T-helper 22 cell (primary cell): ENCODE data around the gene ADGRD2.

Source experiments
- DNase-seq: peaks from one replicate; pipeline ENCODE4 v3.0.0-alpha.2; 2020; ENCODE audit warnings: low read depth

The ADGRD2 gene

DNA sequence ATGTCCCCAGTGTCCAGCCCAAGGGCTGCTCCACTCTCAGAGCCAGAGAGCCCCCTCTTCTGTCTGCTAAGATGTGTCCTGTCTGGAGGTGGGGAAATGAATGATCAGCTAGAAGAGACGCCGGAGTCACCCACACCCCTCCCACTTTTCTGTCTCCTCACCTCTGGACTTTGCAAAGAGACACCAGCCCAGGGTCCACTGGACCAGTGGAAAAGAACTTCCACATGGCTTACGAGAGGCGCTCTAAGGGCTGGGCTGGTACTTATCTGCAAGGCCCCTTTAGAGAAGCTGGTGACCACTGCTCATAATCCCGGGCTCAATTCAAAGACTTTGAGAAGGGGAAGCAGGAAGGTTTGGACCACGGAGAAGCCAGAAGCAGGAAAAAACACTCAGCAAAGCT lies 47.8 kb downstream of the ADGRD2 start:
- DNase-seq: no peak

DNA sequence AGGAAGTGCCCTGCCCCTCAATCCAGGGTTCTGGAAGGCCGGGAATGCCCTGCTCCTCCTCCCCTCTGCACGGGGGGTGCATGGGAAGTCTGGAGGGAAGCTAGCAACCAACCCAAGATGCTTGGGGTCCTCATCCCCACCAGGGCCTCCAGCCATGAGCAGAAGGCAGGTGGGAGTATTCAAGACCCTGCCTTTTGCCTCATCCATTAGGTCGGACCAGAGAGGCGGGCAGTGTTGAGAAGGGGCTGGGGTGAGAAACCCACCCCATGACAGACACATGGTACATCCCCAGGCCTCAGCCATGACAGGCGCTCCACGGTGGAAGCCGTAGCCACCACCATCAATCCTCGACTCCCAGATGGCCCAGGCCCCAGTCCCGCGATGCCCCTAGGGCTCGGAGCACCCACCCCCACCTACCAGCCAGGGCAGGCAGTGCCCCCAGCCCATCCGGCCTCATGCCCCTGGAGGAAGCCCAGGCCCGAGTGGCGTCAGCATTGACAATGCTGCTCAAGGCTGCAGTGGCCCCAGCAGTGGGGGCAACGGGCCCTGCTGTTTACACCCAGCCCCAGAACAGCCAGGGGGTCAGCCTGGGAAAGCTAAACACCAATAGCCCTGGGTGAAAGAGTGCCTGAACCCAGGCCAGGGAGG lies 48.4 kb downstream of the ADGRD2 start:
- no peak for DNase-seq

DNA sequence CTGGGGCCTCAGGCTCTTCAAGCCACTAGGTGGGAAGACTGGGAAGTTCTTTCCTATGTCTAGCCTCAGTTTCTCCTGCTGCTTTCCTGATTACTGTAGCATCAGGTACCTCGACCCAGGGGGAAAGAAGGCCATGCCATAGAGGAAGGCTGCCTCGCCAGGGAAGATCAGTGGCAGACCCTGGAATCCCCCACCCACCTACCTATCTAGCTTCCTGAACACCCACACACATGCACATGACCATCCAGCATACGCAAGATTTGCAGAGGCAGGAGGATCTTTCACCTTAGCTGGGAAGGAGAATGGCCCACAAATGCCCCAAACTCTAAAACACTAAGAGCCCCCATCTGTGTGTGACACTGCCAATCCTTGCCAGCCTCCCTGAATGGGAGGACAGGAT lies 49.0 kb downstream of the ADGRD2 start:
- no peak for DNase-seq

DNA sequence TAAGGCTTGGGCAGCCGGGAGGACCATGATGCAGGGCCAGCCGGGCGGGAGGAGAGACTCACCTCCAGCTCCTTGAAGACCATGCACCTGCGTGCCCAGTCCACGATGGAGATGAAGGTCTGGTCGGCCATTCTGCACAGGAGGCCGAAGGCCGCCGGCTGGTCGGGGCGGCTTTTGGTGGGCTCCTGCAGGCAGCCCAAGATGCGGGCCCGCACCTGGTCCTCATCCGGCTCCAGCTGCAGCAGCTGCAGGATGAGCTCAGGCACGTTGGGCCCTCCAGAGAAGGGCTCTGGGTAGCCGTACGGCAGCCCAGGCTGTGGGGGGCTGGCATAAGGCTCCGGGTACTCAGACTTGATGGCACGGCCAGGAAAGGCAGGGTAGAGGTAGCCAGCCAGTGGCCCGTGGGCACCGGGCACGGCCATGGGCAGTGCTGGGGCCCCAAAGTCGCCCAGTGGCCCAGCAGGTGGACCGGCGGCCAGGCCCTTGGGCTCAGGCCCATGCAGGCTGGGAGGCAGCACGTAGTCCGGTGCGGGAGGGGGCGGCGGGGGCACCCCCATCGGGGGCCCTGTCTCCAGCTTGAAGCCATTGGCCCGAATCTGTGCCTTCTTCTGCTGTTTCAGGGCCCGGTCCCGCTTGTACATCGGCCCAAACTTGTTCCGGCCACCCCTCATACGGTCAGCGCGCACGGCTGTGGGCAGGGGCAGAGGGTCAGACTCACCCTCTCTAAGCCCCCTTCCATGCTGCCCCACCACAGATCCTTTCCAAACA lies 50.0 kb downstream of the ADGRD2 start:
- DNase-seq: no peak

DNA sequence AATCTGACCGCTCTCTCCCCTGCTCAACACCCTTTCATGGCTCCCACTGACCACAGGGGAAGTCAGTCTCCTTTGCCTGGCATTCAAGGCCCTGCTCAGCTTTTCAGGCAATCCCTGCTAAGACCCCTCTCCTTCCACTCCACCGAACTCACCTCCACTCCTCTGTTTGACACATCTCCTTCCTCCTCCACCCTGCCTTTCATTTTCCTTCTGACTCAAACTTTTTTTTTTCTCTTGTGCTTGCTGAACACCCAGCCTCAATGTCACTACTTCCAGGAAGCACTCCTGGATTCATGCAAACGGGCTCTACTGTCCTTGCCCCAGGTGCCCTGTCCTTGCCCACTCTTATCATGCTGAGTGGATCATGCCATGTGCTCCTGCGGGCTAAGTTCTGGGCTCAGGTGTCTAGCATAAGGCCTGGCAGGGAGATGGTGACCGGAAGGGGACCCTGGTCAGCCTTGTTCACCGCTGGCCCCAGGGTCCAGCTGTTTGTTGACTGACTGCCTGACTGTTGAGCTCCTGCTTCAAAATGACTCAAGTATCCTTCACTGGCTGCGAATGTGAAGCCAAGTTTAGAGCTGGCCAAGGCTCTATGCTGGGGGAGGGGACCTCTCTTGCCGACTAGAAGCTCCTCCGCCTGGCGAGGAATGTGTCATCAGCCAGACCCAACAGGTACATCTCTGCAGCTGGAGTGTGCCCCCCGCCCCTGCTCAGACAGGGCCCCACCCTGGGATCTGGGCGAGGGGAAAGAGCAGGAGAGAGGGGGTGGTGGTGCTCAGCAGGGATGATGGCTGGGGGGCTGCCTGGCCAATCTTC lies 50.8 kb downstream of the ADGRD2 start:
- no peak for DNase-seq

DNA sequence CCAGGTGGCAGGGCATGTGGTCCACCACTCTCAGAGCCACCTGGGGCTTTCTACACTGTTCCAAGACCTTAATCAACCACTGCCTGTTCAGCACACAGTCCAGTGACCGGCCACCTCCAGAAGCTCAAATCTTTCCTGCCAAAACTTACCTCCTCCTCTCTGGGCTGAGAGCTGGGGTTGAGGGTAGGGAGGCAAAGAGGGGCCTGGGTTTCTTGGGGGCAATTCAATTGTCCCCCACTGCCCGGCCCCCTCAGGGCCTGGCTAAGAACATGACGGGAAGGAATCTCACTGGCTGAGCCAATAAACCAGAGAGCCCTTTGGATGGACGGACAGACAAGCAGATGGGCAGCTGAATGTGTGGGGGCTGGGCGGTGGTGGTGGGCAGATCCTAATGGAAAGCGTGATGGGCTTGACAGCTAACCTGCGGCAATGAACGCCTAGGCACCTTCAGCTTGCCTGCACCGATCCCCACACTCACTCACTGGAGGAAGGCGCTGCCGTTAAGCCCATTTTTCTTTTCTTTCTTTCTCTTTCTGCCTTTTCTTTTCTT lies 51.6 kb downstream of the ADGRD2 start:
- DNase-seq: no peak

DNA sequence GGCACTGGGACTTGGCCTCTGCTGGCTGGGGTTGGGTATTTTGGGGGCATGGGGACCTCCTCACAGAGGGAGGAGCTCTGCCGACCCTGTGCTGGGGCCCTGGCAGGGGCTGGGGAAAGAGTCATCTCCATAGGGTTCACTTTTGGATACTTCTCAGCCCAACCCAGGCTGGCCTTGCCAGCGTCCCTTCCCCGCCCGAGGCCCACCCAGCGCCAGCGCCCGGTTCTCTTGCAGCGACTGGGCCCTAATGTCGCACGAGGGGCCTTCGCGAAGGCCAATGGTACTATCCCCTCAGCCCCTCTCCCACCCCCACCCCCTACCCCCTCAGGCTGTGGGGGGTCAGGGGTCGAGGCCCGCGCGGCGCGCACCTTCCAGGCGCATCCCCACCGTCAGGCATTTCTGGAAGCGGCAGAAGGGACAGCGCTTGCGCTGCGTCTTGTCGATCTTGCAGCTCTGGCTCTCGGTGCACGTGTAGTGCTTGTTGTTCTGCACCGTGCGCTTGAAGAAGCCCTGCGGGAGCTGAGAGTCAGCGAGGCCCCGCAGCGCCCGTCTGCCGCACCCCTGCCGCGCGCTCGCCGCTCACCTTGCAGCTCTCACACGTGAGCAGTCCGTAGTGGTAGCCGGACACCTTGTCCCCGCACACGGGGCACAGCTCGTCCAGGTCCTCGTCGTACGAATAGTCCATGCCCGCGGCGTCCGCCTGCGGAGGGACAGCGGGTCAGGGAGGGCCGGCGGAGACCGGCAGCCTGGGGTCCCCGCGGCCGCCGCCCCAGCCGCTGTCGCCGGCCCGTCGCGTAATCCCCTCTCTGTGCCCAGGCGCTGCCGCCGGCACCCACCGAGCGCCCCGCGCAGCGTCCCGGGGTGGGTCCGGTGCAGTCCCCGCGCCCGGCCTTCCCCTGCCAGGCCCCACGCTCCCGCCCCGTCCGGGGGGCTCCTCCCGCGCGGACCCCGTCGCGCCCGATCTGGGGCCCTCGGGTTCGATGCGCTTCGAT lies 52.8 kb downstream of the ADGRD2 start:
- no peak for DNase-seq

DNA sequence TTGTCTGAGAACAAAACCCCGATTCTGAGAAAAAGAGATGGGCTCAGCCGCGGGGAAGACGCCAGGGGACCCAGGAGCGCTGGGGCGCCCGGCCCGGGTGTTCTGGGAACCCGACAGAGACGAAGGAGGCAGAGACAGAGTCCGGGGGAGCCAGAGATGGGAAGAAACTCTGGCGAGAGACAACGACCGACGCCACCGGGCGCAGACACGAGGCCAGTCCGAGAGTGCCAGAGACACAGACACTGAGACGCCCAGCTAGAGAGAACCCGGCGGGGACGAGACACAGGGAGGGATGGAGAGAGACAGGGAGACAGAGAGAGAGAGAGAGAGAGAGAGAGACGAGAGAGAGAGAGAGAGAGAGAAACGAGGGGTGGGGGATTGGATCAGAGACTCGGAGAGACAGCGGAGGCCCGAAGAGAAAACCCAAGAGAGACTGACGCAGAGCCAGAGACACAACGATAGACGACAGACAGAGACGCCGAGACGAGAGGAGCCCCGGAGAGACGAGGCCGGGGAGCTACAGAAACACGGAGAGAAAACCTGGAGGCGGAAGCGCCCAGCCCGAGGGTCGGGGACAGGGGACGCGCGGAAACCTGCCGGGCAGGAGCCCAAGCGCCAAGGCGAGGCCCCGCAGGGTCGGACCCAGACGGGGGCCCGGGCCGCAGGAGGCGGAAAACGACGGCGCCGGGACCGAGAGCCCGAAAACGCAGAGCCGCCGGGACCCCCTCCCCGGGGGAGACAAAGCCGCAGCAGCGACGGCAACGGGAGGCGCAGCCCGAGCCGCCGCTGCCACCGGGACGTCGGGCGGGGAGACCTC lies 53.7 kb downstream of the ADGRD2 start:
- no peak for DNase-seq

DNA sequence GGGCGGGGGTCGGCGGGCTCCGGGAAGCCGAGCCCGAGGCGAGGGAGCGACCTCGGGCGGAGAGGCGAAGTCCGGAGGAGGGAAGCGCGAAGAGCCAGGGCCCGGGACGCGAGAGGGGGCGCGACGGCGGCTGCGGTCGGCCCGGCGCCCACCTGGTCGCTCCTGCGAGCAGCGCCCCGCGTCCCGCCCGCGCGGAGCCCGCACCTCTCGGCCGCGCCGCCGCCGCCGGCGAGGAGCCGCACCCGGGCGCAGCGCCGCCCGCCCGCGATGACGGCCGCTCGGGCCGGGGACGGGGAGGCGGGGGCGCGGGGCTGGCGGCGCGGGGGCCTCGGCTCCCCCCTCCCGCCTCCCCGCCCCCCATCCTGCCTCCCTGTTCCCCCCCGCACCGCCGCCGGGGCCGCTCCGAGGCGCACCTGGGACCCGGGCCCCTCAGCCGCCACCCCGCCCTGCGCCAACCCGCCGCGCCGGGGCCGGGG lies 54.3 kb downstream of the ADGRD2 start:
- DNase-seq: no peak

DNA sequence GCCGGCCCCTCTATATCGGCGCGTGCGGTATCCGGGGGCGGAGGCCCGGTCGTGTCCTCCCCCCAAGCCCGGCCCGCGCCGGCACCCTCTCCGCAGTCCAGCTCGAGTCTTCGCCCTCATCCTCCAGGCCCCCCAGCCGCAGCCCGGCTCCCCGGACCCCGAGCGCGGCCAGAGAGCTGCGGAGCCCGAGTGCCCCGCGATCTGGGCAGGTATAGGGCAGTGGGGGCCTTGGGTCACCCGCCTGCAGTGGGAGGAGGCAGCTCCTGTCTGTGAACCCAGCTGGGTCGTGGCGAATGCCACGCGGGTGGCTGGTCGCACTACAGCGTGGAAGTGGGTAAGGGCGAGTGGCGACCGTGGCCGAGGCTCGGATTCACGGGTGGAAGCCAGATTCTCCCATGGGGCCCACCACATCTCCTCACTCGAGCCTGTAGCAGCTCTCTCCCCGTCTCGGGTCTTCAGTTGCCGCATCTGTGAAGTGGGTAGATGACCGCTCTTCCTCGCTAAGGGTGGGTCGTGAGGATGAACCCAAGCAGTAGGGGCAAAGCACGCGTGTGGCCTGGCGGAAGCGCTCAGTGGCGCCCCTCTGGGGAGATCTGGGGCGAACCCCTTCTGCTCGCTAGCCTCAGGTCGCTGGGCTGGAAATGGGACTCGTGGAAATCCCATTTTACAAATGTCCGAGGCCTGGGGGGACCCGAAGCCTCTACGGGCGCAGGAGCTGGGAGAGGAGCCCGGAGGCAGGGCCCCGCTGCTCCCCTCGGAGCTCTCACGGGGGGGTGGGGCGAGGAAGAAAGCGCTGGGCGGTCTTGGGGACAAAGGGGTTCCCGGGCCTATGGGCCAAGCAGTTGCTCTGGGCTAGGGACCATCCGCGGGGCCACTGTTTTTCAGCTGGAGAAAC lies 55.0 kb downstream of the ADGRD2 start:
- DNase-seq: no peak

DNA sequence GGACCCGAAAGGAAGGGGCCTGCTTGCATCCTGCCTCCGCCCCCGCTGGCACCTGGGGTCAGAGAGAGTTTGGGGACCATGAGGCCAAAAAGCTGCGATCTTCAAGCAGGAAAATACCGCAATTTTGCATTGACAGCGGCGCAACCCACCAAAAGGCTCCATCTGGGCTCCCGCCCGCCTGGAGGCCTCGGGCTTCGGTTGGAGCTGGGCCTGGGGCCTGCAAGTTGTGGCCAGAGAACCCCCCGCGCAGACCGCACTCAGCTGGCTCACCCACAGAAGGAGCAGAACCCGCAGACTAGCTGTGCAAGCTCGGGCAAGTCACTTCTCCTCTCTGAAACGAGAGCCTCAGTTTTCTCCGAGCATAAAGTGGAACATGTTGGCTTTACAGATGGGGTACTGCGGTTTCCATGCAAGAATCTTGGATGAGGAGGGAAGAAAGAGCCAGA lies 55.7 kb downstream of the ADGRD2 start:
- no peak for DNase-seq

DNA sequence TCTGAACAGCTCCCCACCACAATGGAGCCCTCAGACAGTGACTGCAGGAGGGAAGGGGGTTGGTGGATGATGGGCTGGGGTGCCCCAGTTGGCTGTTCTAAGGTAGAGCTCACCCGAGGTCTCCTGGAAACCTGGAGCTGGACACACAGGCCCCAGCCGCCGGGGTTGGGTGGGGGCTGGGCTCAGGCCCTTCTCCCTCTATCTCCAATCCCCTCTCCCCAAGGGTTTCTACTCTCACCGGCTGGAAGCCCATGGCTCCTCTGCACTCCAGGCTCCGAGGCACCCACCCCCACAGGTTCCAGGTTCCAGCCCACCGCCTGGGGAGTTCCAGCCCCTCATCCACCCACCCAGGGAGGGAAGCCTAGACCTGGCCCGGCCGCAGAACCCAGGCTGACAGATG lies 56.2 kb downstream of the ADGRD2 start:
- DNase-seq: no peak

DNA sequence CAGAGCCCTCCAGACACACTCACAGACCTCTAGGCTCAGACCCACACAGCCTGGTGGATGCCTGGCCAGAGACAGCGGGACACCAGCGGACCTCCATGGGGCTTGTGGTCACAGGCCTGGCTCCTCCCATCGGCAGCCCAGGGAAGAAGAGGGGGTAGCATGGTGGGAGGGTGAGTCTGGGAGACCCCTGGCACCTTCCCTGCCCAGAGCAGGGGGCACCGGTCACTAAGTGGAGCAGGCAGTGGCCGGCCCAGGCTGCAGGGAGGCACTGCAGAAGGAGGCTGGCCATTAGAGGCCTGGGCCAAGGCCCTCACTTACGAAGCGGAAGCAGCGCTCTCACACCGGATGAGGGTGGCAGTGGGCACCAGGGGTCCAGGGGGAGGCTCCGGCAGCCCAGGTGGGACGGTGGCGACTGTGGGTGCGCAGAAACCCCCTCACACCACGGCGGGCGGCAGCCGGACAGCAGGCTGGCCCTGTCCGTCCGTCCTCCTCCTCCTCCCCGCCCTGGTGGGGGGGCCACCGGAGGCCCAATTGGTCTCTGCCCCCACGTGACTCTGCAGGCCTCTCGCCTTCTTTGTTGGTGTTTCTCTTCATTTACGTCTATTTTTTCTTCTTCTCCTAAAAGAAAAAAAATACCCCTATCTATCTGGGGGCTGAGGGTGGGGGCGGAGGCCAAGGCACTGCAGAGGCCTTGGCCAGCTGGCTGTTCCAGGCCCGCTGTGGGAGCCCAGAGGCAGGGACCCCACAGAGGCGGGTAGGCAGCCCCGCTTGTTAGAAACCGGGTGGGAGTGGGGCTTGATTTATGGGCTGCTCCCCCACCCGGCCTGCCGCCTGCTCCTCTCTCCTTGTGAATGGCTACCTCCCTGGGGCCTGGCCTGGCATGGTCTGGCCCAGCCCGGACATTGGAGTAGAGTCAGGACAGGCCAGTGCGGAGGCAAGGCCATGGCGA lies 57.0 kb downstream of the ADGRD2 start, which contains the start of gene NR5A1:
TSS of gene NR5A1 (minus strand) at position 469 of the 949 bp plus-strand sequence. CDS start 4,004 bp downstream, outside the sequence.
- DNase-seq: no peak

DNA sequence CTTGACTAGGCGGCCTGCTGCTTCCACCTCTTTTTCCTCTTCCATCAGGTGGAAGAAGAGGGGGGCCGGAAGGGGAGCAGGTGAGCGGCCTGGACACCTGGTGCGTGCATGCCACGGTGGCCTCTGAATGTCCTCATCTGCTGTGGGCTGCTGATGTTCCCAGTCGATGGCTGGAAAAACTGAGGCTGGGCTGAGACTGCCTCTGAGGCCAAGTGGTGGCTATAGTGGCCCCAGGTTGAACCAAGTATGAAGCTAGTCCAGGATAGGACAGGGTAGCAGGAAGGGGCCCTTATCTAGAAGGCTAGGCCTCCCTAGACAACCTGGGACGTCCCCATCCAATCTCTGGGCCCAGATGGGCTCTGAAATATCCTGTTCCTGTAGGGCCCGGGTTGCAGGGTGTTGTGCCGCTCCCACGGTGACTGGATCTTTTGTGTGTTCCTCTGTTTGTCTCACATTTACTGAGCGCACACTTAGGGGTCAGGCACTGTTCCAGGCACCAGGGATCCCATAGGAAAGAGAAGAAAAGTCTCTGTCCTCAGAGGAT lies 57.7 kb downstream of the ADGRD2 start:
- no peak for DNase-seq

DNA sequence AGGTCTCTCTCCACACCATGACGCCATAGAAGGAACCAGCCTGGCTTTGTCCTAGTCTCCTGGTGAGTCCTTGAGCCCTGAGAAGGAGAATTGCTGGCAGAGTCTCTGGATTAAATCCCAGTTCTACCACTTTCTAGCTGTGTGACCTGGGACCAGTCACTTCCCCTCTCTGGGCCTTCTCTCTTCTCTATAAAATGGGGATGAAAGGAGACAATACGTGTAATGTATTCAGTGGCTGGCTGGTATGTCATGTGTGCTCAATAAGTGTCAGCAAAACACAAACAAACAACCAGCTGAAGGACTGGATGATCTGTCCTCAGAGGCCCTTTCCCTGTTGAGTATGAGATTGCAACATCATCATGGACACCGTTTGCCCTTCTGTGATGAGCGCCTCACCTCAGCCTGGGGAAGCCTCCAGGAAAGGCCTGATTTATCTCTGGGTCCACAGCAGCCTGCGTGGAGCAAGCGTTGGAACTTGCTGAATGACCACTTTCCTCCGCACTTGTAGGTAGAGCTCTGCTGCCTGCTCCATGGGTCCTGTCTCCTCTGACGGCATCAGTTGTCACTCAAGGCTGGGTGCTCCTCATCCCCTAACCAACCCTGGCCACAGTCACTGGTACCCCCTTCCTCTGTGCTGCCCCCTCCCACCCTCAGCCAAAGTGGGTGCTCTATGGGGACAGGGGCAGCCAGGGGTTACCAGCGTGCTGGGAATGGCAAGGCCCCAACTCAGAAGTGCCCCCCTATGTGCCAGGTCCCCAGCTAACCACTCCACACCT lies 60.6 kb downstream of the ADGRD2 start:
- DNase-seq: no peak

DNA sequence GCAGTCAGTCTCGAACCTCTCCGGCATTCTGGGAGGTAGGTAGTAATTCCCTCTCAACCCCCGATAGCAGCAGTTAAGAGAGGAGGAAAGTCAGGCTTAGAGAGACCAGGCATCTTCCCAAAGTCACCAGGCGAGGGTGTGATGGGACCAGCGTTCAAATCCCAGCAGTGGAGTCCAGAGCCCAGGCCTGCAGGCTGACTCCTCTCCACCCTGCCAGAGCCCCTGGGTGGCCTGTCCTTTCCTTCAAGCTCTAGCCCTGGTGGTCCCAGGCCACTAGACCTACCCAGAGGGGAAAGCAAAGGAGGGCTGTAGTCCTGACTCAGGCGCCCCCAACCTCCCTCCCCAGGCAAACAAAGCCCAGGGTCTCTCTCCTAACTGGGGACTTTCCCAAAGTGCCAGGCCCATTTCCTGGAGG lies 61.2 kb downstream of the ADGRD2 start:
- no peak for DNase-seq
